ENCODE measurements around the gene CFAP61.

CFAP61 gene

GRCh38 chr20:20017001-20017843 lies 35.1 kb upstream of the CFAP61 start, which contains the start of gene NAA20:
NAA20 (plus strand) TSS chr20:20017362; CDS start chr20:20017397, 35 bp downstream.
- H3K27me3 ChIP-seq (ENCODE audit: insufficient read depth, low read length), result no peaks in the 10 kb centered on the region
- H3K4me1 ChIP-seq (ENCODE audit: insufficient read depth, low read length), result peaks cover 12% of the 10 kb centered on the region; the same call in 1 of the 2 replicates
- no peaks in the 10 kb centered on the region for H3K9me3 ChIP-seq (ENCODE audit: insufficient read depth, low read depth, low read length)
- peak within 1 kb of the TSS; percentile 75 for H3K4me3 ChIP-seq (ENCODE audit: low read length)
- no peak within 1 kb of the TSS for H3K27ac ChIP-seq (ENCODE audit: low read length)
- 0 out of 2 replicates have a peak, but pooled peaks cover 6% of the 10 kb centered on the region for H3K36me3 ChIP-seq (ENCODE audit: insufficient read depth, low read depth, low read length)
- peak within 1 kb of the TSS; percentile 55; the same call in 1 of the 2 replicates for H3K9ac ChIP-seq (ENCODE audit: low read depth, low read length)

- Histone ChIP-seq H3K27ac (ENCODE audit: low read length) (no peak overlapping the region), H3K9ac (ENCODE audit: low read depth, low read length) (peak overlapping the region; percentile 55; the same call in 1 of the 2 replicates), H3K36me3 (ENCODE audit: insufficient read depth, low read depth, low read length) (0 out of 2 replicates have a peak, but pooled peaks cover 6% of the 10 kb centered on the region), H3K9me3 (ENCODE audit: insufficient read depth, low read depth, low read length) (no peaks in the 10 kb centered on the region), H3K27me3 (ENCODE audit: insufficient read depth, low read length) (no peaks in the 10 kb centered on the region), H3K4me1 (ENCODE audit: insufficient read depth, low read length) (peaks cover 7% of the 10 kb centered on the region; the same call in 1 of the 2 replicates), H3K4me3 (ENCODE audit: low read length) (peak overlapping the region; percentile 75)
Observed at GRCh38 chr20:20017844-20018185, 34.5 kb upstream of the CFAP61 start.

GRCh38 chr20:20018366-20018765 lies 34.0 kb upstream of the CFAP61 start:
- Histone ChIP-seq H3K4me1 (ENCODE audit: insufficient read depth, low read length) (peaks cover 7% of the 10 kb centered on the region; the same call in 1 of the 2 replicates), H3K4me3 (ENCODE audit: low read length) (peak overlapping the region; percentile 75), H3K27ac (ENCODE audit: low read length) (no peak overlapping the region), H3K9ac (ENCODE audit: low read depth, low read length) (peak overlapping the region; percentile 55; the same call in 1 of the 2 replicates), H3K36me3 (ENCODE audit: insufficient read depth, low read depth, low read length) (peaks cover 7% of the 10 kb centered on the region), H3K9me3 (ENCODE audit: insufficient read depth, low read depth, low read length) (no peaks in the 10 kb centered on the region), H3K27me3 (ENCODE audit: insufficient read depth, low read length) (no peaks in the 10 kb centered on the region)

GRCh38 chr20:20019123-20019522 lies 33.2 kb upstream of the CFAP61 start:
- Histone ChIP-seq H3K9me3 (ENCODE audit: insufficient read depth, low read depth, low read length) (no peaks in the 10 kb centered on the region), H3K27ac (ENCODE audit: low read length) (no peak overlapping the region), H3K36me3 (ENCODE audit: insufficient read depth, low read depth, low read length) (peaks cover 15% of the 10 kb centered on the region), H3K4me3 (ENCODE audit: low read length) (no peak overlapping the region), H3K4me1 (ENCODE audit: insufficient read depth, low read length) (peaks cover 7% of the 10 kb centered on the region; the same call in 1 of the 2 replicates), H3K9ac (ENCODE audit: low read depth, low read length) (no peak overlapping the region), H3K27me3 (ENCODE audit: insufficient read depth, low read length) (no peaks in the 10 kb centered on the region)

GRCh38 chr20:20020908-20021307 lies 31.4 kb upstream of the CFAP61 start:
- Histone ChIP-seq H3K4me1 (ENCODE audit: insufficient read depth, low read length) (peaks cover 7% of the 10 kb centered on the region; the same call in 1 of the 2 replicates), H3K4me3 (ENCODE audit: low read length) (no peak overlapping the region), H3K27me3 (ENCODE audit: insufficient read depth, low read length) (no peaks in the 10 kb centered on the region), H3K36me3 (ENCODE audit: insufficient read depth, low read depth, low read length) (peaks cover 20% of the 10 kb centered on the region), H3K9me3 (ENCODE audit: insufficient read depth, low read depth, low read length) (no peaks in the 10 kb centered on the region), H3K27ac (ENCODE audit: low read length) (no peak overlapping the region), H3K9ac (ENCODE audit: low read depth, low read length) (no peak overlapping the region)

GRCh38 chr20:20021835-20022234 lies 30.5 kb upstream of the CFAP61 start:
- H3K27ac ChIP-seq (ENCODE audit: low read length), result no peak overlapping the region
- H3K9ac ChIP-seq (ENCODE audit: low read depth, low read length), result no peak overlapping the region
- H3K36me3 ChIP-seq (ENCODE audit: insufficient read depth, low read depth, low read length), result peaks cover 30% of the 10 kb centered on the region
- H3K4me1 ChIP-seq (ENCODE audit: insufficient read depth, low read length), result peaks cover 7% of the 10 kb centered on the region; the same call in 1 of the 2 replicates
- H3K27me3 ChIP-seq (ENCODE audit: insufficient read depth, low read length), result no peaks in the 10 kb centered on the region
- H3K4me3 ChIP-seq (ENCODE audit: low read length), result no peak overlapping the region
- no peaks in the 10 kb centered on the region for H3K9me3 ChIP-seq (ENCODE audit: insufficient read depth, low read depth, low read length)

- peaks cover 7% of the 10 kb centered on the region; the same call in 1 of the 2 replicates for H3K4me1 ChIP-seq (ENCODE audit: insufficient read depth, low read length)
- H3K9ac ChIP-seq (ENCODE audit: low read depth, low read length), result no peak overlapping the region
- H3K9me3 ChIP-seq (ENCODE audit: insufficient read depth, low read depth, low read length), result no peaks in the 10 kb centered on the region
- H3K27ac ChIP-seq (ENCODE audit: low read length), result no peak overlapping the region
- no peaks in the 10 kb centered on the region for H3K27me3 ChIP-seq (ENCODE audit: insufficient read depth, low read length)
- H3K36me3 ChIP-seq (ENCODE audit: insufficient read depth, low read depth, low read length), result peaks cover 36% of the 10 kb centered on the region
- H3K4me3 ChIP-seq (ENCODE audit: low read length), result no peak overlapping the region
Observed at GRCh38 chr20:20022498-20022897, 29.8 kb upstream of the CFAP61 start.

- no peak overlapping the region for H3K27ac ChIP-seq (ENCODE audit: low read length)
- peaks cover 43% of the 10 kb centered on the region for H3K36me3 ChIP-seq (ENCODE audit: insufficient read depth, low read depth, low read length)
- no peak overlapping the region for H3K9ac ChIP-seq (ENCODE audit: low read depth, low read length)
- H3K27me3 ChIP-seq (ENCODE audit: insufficient read depth, low read length), result no peaks in the 10 kb centered on the region
- peaks cover 2% of the 10 kb centered on the region; the same call in 1 of the 2 replicates for H3K4me1 ChIP-seq (ENCODE audit: insufficient read depth, low read length)
- no peaks in the 10 kb centered on the region for H3K9me3 ChIP-seq (ENCODE audit: insufficient read depth, low read depth, low read length)
- no peak overlapping the region for H3K4me3 ChIP-seq (ENCODE audit: low read length)
Observed at GRCh38 chr20:20023395-20023794, 28.9 kb upstream of the CFAP61 start.

- no peak overlapping the region for H3K4me3 ChIP-seq (ENCODE audit: low read length)
- no peak overlapping the region for H3K9ac ChIP-seq (ENCODE audit: low read depth, low read length)
- H3K9me3 ChIP-seq (ENCODE audit: insufficient read depth, low read depth, low read length), result no peaks in the 10 kb centered on the region
- no peaks in the 10 kb centered on the region for H3K4me1 ChIP-seq (ENCODE audit: insufficient read depth, low read length)
- no peak overlapping the region for H3K27ac ChIP-seq (ENCODE audit: low read length)
- peaks cover 46% of the 10 kb centered on the region for H3K36me3 ChIP-seq (ENCODE audit: insufficient read depth, low read depth, low read length)
- H3K27me3 ChIP-seq (ENCODE audit: insufficient read depth, low read length), result no peaks in the 10 kb centered on the region
Observed at GRCh38 chr20:20024942-20025341, 27.4 kb upstream of the CFAP61 start.

- Histone ChIP-seq H3K27ac (ENCODE audit: low read length) (no peak overlapping the region), H3K4me1 (ENCODE audit: insufficient read depth, low read length) (no peaks in the 10 kb centered on the region), H3K27me3 (ENCODE audit: insufficient read depth, low read length) (no peaks in the 10 kb centered on the region), H3K9me3 (ENCODE audit: insufficient read depth, low read depth, low read length) (no peaks in the 10 kb centered on the region), H3K36me3 (ENCODE audit: insufficient read depth, low read depth, low read length) (peaks cover 66% of the 10 kb centered on the region), H3K4me3 (ENCODE audit: low read length) (no peak overlapping the region), H3K9ac (ENCODE audit: low read depth, low read length) (no peak overlapping the region)
Observed at GRCh38 chr20:20027284-20027683, 25.0 kb upstream of the CFAP61 start.

GRCh38 chr20:20031790-20032189 lies 20.5 kb upstream of the CFAP61 start:
- Histone ChIP-seq H3K36me3 (ENCODE audit: insufficient read depth, low read depth, low read length) (peaks cover 88% of the 10 kb centered on the region), H3K9me3 (ENCODE audit: insufficient read depth, low read depth, low read length) (no peaks in the 10 kb centered on the region), H3K9ac (ENCODE audit: low read depth, low read length) (no peak overlapping the region), H3K27ac (ENCODE audit: low read length) (no peak overlapping the region), H3K4me3 (ENCODE audit: low read length) (no peak overlapping the region), H3K4me1 (ENCODE audit: insufficient read depth, low read length) (no peaks in the 10 kb centered on the region), H3K27me3 (ENCODE audit: insufficient read depth, low read length) (no peaks in the 10 kb centered on the region)

GRCh38 chr20:20034486-20034885 lies 17.8 kb upstream of the CFAP61 start:
- Histone ChIP-seq H3K9me3 (ENCODE audit: insufficient read depth, low read depth, low read length) (no peaks in the 10 kb centered on the region), H3K27ac (ENCODE audit: low read length) (no peak overlapping the region), H3K27me3 (ENCODE audit: insufficient read depth, low read length) (no peaks in the 10 kb centered on the region), H3K4me3 (ENCODE audit: low read length) (no peak overlapping the region), H3K36me3 (ENCODE audit: insufficient read depth, low read depth, low read length) (peaks cover 98% of the 10 kb centered on the region), H3K9ac (ENCODE audit: low read depth, low read length) (no peak overlapping the region), H3K4me1 (ENCODE audit: insufficient read depth, low read length) (peaks cover 7% of the 10 kb centered on the region; the same call in 1 of the 2 replicates)
